ENCODE measurements around the gene RXRA. TPM values are rescaled to one million over a fixed set of nuclear protein-coding genes. Genes with fewer than 3 reads are reported as not detected.

Gene RXRA
- total RNA-seq, 1 donor from 2014 or later, result 6.6 TPM

DNA sequence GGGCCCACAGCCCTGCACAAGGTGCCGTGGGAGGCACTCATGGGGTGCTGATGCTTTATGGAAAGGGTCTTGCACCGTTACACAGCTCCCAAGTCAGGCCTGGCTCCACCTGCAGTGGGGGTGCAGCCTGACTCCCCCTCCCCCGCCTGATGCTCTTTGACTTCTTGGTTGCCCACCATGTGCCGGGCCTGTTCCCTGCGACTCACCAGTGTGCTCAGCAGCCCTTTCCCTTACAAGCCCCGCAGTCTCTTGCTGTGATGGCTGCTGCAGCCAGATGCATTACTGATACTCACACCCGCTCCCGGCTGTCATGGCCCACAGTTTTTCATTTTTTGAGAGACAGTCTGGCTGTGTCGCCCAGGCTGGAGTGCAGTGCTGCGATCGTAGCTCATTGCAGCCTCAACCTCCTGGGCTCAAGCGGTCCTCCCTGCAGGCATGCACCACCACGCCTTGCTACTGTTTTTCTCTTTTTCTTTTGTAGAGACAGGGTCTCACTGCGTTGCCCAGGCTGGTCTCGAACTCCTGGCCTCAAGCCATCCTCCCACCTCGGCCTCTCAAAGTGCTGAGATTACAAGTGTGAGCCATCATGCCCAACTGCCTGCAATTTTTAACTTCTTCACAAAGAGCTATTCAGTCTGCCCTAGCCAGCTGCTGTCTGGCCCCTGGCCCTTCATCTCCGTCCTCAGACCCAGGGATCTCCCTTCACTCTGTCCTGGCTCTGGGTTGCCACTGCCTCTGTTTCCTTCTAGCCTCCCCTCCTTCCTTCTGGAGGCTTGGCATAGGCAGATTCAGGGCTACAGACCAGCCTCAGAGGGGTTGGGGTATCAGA lies 109.5 kb downstream of the RXRA start:
- no peak for DNase-seq

DNA sequence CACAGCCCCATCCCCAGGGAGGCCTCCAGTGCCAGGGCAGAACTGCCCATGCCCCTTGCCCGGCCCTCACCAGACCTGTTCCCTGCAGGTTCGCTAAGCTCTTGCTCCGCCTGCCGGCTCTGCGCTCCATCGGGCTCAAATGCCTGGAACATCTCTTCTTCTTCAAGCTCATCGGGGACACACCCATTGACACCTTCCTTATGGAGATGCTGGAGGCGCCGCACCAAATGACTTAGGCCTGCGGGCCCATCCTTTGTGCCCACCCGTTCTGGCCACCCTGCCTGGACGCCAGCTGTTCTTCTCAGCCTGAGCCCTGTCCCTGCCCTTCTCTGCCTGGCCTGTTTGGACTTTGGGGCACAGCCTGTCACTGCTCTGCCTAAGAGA lies 110.1 kb downstream of the RXRA start:
- no peak for DNase-seq

DNA sequence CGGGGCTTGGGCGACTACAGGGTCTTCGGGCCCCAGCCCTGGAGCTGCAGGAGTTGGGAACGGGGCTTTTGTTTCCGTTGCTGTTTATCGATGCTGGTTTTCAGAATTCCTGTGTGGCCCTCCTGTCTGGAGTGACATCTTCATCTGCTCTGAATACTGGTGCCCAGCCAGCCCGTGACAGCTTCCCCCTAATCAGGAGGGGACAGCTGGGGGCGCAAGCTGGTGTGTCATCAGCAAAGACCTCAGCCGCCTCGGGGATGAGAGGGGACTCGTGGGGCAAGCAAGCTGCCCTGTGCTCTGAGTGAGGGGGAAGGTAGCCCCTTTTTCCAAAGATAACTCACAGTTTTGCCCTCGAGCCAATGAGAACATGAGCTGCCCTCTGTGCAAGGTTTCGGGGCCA lies 110.7 kb downstream of the RXRA start:
- DNase-seq, result no peak

DNA sequence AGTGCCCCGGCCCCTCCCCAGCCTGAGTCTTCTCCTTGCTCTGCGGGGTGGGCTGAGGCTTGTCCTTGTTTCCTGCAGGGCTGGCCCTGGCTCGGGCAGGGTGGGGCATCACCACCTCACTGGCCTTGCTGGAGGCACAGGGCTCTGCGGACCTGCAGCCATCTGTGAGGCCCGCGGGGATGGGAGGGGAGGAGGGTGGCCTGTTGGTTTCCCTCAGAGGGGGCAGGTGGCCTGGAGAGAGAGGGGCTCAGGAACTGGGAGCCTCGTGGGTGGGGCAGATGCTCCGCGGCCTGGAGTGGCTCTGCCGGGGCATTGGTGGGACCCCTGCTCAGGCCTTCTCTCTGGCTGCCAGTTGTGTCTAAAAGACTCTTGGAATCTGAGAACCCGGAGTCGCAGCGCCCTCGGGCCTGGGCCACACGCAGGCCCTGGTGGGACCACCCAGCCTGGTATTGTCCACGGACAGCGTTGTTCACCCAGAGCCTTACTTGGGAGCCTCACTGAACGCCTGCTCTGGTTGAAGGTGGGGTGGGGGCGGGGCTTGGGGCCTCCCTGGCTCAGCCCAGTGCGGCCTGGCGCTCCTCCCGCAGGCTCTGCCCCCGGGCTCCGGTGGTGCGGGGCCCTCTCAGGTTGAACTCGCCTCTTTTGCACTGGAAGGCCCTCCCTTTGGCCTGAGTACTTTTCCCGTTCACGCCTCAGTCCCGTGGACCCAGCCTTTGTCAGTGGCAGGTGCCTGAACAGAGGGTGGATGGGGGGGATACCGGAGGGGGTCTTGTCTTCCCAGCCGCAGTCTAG lies 111.3 kb downstream of the RXRA start:
- DNase-seq, result no peak

DNA sequence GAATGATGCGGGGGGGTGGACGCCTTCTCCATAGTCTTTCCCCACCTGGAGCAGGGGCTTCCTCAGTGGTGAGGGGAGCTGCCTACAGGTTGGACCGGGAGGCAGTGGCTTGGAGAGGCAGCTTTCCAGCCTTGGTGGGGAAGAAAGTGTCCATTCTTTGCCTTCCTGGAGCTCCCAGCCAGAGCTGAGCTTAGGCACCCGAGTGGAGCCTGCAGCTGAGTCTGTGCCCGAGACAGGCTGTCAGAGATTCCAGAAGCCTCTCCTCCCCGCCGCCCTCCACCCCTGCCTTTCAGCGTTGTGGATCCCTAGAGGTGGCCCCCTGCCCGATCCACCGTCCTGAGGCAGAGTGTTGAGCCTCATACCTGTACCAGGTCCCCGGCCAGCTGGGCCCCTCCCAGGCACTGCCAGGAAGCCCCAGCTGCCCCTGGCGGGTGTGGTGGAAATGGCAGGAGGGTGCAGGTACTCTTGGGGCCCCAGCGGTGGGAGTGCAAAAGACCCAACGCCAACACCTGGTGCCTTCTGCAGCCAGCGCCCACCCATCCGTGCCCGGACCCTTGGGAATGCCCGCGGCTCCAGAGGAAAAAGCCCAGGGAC lies 112.0 kb downstream of the RXRA start:
- DNase-seq, result no peak

DNA sequence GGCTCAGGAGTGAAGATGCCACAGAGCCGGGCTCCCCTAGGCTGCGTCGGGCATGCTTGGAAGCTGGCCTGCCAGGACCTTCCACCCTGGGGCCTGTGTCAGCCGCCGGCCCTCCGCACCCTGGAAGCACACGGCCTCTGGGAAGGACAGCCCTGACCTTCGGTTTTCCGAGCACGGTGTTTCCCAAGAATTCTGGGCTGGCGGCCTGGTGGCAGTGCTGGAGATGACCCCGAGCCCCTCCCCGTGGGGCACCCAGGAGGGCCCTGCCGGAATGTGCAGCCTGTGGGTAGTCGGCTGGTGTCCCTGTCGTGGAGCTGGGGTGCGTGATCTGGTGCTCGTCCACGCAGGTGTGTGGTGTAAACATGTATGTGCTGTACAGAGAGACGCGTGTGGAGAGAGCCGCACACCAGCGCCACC lies 113.1 kb downstream of the RXRA start:
- DNase-seq, result no peak

DNA sequence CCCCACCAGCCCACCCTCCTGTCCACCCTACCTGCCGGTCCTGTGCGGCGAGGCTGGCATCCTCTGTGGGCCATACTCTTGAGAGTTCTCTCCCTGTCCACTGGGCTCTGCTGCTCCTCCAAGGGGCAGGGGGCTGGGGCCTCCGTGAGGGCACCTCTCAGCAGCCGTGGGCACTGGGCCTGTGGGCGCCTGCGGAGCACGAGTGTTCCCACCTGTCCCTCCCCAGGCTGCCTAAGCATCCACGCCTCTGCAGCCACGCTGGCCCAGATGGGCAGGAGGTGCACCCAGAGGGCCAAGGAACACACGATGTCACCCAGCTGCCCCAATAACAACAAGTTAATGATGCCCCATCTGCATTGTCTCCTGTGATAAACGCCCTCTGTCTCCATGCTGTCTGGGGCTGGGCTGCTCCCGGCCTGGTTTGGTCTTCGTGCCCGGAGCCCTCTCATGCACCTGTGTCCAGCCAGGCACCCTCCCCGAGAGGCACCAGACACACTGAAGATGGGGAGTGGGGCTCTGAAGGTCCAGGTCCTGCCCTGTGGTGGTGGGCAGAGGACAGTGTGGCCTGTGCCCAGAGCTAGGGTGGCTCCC lies 114.5 kb downstream of the RXRA start:
- no peak for DNase-seq

DNA sequence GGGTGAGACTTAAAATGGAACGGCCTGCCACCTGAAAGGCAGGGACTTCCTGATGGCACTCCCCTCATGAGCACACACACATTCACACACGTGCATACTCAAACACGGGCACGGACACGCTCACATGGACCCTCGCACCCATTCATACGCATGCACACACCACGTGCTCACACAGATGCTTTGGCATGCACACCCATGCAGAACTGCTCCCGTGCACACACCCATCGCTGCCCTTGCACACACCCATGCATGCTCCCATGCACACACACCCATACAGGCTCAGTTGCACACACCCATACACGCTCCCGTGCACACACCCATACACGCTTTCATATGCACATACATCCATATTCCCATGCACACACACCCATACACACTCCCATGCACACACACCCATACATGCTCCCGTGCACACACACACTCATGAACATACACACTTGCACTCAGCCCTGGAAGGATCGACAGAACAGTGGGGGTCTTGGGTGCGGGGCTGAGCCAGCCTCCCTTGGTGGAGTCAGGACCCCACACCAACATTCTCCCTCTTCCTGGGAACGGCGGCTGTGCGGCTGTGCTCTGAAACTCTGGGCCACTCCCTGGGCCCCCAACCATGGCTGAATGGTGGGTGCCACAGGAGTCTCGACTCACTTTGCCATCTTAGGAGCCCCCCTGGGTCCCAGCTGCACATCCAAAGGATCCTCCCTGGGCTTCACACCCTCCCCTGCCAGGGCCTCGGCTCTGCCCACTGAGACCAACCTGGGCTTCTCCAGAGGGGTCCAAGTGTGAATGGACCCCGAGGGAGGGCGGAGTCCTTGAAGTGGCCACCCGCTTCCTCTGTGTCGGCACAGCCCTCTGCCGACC lies 115.2 kb downstream of the RXRA start:
- no peak for DNase-seq

DNA sequence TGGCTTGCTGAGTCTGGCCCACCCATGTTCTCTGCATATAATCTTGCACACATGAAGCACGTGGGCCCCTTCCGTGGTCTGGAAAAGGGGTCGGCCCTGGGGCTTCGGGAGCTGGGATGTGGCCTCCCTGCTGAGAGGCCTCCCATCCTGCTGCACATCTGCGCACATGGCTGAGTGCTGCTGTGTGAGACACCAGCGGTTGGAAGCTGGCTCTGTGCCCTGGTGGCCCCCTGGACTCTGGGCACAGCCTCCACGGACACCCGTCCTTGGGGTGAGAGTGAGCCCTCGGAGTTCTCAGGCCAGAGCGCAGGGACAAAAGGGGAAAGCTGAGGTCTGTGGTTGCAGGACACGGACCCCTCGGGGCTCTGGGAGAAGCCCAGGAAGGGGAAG lies 115.8 kb downstream of the RXRA start:
- DNase-seq, result no peak

DNA sequence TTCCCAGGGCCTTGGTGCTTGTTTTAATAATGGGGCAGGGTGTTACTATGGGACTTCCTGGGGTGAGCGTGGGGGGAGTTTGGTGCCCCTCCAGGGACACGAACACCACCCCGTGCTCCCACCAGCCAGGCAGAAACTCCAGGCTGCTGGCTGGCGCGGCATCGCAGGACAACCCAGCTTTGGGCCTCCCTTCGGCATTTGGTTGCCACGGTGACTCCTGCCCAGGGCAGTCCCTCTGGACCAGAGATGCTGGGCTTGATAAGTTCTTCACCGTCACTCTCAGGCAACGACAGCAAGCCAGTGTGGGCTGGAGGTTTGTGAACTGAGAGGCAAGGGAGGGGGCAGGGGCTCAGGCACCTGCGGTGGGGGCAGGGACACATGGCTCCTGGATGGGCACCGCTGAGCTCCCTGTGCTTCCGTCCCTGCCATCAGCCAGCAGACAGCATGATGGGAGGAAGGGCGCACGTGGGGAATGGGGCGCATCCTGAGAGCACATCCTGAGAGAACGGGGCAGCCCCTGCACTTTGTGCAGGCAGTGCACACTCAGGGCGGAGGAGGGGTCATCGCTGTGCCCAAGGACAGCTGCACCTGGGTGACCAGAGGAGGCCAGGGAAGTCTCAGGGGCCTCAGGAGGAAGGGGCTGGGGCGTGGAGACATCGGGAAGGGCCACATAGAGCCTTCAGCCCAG lies 116.4 kb downstream of the RXRA start:
- no peak for DNase-seq

DNA sequence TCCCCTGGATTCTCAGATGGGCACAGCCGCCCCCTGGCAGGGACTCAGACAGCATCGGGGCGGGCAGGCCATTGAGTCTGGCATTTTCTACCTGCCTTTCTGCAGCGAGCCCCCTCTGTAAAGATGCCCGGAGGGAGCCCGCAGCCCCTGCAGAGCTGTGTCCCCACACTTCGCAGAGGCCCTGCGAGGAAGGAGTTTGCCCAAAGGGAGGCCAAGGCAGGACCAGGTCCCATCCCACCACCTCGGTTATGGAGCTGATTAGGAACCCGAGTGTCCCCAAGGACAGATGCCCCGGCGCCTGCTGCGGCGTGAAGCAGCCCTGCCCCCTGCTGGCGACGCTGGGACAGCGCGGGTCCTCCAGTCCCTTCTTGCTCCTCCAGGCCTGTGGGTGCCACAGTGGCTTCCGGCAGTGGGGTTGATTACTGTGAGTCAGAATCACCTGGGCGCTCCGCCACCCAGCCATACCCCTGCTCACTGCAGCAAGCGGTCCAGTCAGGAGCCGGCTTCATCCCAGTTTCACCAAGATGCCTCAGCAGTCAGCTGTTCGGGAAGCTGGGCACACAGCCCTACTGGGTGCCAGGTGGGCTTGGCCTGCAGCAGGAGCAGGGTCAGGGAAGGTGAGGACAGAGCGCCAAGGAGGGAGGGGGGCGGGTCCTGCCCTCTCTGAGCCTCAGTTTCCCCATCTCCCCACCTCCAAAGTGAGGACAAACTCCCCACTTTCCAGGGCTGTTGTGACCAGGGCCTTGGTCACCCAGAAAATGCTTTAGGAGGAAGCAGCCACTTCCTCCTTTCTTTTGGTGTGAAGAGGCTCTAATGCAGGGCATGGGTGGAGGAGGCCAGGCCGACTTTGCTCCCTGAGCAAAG lies 117.2 kb downstream of the RXRA start:
- peak; percentile 79 for DNase-seq

DNA sequence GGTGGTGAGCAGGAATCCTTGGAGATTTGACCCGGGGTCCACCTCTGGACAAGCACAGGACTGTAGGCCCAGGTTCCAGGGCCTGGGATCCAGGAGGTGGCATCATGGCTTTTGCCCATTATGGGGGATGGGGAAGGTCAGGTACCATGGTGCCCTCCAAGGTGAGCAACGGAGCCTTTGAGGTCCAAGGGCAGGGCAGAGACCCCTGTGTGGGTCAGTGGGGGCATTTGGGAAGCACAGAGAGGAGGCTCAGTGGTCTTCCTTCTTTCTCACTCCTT lies 117.7 kb downstream of the RXRA start:
- DNase-seq, result no peak

DNA sequence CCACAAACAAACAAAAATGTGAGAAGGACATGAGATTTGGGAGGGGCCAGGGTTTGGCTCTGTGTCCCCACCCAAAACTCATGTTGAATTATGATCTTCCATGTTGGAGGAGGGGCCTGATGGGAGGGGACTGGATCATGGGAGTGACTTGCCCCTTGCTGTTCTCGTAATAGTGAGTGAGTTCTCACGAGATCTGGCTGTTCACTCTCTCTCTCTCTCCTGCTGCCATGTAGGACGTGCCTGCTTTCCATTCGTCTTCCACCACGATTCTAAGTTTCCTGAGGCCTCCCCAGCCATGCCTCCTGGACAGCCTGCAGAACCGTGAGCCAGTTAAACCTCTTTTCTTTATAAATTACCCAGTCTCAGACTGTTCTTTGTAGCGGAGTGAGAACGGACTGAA lies 118.7 kb downstream of the RXRA start:
- no peak for DNase-seq

DNA sequence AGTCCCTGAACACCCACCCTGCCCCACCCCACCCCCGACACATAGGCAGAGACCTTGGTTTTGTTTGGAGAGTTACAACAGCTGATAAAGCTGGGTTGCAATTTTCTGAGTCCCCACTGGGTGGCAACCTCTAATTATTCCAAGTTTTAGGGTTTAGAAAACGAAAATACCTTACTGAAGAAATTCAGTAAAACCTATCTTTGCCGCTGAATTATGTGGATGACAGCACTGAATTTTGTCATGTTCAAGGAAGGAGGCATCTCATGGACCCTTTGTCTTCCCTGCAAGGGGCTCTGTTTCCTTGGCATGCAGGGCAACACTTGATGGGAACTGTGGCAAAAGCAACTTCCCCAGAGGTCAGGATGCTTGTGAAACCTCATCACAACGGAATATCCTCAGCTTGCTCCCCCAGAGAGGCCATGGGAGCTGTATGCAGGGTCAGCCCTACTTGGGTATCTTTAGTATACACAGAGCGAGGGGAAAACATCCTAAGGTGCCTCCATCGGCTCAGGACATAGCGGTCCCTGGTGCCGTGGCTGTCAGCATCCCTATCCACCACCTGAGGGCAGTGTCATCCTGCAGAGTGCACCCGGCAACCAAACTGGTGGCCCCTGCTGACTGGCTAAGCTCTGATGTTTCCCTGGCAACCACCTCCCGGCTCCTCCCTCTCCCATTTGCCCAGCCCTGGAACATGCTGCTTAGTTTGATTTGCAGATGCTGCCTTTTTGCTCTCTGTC lies 123.1 kb downstream of the RXRA start:
- DNase-seq, result peak; percentile 91

DNA sequence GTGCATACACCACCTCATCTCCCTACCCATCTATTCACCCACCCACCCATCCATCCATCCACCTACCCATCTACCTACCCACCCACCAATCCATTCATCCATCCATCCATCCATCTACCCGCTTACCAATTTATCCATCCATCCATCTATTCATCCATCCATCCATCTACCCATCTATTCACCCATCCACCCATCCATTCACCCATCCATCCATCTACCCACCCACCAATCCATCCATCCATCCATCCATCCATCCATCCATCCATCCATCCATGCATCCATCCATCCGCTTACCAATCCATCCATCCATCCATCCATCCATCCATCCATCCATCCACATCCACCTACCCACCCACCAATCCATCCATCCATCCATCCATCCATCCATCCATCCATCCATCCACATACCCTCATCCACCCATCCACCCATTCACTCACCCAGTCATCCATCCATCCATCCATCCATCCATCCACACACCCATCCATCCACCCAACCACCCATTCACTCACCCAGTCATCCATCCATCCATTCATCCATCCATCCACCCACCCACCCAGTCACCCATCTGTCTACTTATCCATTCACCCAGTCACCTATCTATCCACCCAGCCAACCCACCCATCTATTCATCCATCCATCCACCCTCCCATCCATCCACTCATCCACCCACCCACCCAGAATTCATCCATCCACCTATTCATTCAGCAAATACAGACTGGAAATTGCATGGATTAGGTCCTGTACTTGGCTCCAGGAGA lies 125.6 kb downstream of the RXRA start:
- DNase-seq, result no peak

DNA sequence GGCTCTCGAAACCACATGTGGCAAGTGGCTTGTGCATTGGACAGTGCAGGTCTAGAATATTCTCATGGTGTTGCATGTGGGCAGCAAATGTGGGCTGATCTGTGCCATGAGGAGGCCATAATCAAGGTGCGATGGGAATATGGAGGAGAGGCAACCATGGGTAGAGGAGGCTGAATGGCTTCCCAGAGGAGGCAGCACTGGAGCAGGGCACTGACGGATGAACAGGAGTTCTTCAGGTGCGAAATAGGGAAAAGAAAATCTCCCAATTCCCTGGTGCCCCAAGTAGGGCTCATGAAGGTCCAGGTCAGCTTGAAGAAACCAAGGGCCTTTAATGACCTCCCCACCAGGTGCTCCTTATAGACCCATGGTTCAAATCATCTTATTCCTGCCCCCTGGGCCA lies 126.5 kb downstream of the RXRA start:
- no peak for DNase-seq

DNA sequence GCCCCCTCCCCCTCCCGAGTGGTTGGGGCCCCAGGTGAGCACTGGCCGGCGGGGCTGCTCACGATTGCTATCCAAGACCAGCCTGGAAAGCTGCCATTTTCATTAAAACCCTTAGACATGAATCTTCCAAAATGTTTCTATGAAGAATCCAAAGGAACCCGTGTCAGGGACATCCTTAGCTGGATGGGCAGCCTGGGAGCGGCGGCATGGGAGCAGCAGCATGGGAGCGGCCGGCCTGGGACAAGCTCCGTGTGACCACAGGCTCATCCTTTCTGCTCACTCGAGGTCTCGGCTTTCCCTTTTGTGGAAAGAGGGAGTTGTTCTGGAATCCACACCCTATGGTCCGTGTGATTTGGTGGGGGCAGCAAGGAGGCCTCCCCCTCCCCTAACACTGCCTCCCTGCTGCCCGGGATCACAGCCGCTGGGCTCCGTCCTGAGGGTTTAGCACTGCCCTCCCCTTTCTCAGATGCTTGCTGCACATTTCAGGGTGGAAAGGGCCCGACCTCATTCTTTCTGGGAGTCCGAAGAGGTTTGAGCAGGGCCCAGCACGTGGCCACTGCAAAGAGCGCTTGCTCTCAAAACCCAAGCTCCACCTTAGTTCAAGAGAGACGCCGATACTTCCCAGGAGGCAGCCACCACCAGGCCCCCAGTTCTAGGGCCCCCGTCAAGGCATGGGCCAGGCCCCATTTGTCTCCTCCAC lies 127.7 kb downstream of the RXRA start:
- DNase-seq, result no peak

DNA sequence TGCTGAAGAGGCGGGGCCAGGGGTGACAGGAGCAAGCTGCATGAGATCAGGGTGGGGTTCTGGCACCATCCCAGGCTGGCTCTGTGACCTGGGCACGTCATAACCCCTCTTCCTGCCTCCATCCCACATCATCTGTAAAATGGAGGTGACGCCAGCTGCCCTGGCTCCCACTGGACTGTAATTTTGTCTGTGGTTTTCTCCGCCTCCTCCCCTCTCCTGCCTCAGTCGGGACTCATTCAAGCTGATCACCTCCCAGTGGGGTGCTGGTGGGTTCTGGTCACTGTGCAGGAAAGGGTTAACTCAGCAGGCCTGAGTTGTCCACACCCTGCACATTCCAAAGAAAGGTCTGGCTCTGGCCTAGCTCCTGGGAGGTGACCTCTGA lies 128.2 kb downstream of the RXRA start:
- DNase-seq, result no peak
